GM19351 (cell line): ENCODE data around the gene TRA2B.

ENCODE experiments used
- ATAC-seq: cut with Tn5 transposase; IDR thresholded peaks from one replicate; pipeline ENCODE4 v1.9.1; 2021; ENCODE audit warnings: mild to moderate bottlenecking, moderate library complexity; ENCODE audit not compliant: unreplicated experiment

TRA2B gene

GRCh38 chr3:185881926-185882325, 55.9 kb downstream of the TRA2B start:
- no peak for ATAC-seq

GRCh38 chr3:185880600-185880999, 57.2 kb downstream of the TRA2B start:
- no peak for ATAC-seq

DNA sequence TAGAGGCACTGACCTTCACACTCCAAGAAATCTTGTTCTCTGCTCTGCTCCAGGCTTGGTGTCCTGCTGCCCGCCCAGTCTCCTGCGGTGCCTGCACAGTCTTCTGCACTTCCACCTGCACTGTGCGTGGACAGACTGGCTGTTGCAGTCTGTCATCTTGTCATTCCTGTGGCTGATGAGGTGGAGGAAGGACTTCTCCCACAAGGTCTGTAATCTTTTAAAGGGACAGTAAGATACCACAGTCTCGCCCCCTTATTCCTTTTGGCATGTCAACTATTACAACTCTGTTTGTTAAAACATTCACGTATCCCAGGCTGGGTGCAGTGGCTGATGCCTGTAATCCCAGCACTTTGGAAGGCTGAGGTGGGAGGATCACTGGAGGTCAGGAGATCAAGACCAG, 58.9 kb downstream of the TRA2B start:
- ATAC-seq: no peak

DNA sequence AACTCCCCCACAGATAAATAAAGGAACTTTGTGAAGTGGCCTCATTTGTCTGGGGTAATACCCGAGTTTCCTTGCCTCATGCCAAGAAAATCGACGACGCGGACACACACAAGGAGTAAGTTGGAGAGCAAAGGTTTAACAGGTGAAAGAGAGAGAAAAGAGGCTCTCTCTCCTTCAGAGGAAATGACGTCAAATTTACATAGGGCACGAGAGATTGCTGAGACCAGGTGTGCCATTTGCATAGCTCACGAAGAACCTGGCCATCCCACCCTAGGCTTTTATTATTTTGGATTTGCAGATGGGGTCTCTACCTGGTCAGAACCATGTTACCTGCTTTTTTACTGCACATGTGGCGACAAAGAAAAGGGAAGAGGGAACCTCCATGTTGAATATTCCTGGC, 63.7 kb downstream of the TRA2B start:
- ATAC-seq: no peak

DNA sequence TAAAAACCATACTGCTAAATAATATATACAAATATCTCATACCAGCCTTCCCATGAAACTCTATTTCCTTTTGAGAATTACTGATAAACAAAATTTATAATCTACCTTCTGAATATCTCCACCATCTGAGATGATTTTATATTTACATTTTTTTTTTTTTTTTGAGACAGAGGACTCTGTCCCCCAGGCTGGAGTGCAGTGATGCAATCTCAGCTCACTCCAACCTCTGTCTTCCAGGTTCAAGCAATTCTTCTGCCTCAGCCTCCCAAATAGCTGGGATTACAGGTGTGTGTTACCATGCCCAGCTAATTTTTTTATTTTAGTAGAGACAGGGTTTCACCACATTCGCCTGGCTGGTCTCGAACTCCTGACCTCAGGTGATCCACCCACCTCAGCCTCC, 70.2 kb downstream of the TRA2B start:
- ATAC-seq: no peak

DNA sequence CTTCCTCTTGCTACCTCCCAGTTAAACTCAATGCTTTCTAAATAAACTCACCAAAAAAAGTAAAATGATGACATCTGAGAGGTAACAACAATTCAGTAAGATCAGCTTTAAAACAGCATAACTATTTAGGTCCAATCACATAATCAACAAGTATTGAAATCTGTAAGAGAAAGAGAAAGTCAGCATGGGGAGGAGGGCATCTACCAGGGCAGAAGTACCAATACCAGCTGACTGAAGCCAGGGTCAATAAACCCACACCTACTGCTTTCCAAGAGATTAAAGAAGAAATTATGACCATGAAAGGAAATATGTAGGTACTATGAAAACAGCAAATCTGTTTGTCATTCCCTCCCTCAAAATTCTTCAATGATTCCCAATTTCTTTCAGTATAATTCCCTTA, 70.8 kb downstream of the TRA2B start:
- no peak for ATAC-seq

DNA sequence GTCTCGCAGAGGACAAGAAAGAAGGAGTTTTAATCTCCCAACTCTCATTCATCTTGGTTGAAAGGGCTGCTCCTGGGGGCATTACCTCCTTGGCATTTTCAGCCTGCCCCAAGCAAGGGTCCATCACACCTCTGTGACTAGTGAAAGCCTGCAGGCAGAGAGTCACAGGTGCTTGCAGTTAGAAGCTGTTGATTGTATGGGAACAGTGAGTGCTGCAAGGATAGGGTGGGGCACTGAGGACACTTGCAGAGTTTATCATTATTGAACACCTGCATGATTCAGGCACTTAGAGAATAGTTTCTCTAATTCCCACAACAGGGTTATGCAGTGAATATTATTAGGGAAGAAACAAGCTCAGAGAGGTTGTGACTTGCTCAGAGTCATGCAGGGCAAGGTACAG, 71.3 kb downstream of the TRA2B start:
- ATAC-seq: no peak
